Kasumi-1 (cell line): ENCODE data around the gene FOXA2.

ENCODE experiments used
- DNase-seq, 2 experiments: peaks; one replicate each; lab custom pipeline; 2025; lab: John Stamatoyannopoulos, UW

Gene FOXA2

GRCh38 chr20:22583773-22584521 lies 425 bp downstream of the FOXA2 start:
- DNase-seq = no peak

- DNase-seq = no peak
Observed at GRCh38 chr20:22582964-22583772, 1.2 kb downstream of the FOXA2 start.

GRCh38 chr20:22582386-22582963 lies 1.9 kb downstream of the FOXA2 start:
- no peak for DNase-seq

GRCh38 chr20:22581437-22582385 lies 2.7 kb downstream of the FOXA2 start:
- no peak for DNase-seq

GRCh38 chr20:22579711-22580697 lies 4.4 kb downstream of the FOXA2 start:
- no peak for DNase-seq

- no peak for DNase-seq
Observed at GRCh38 chr20:22579119-22579427, 5.3 kb downstream of the FOXA2 start.

GRCh38 chr20:22578221-22579118 lies 5.9 kb downstream of the FOXA2 start:
- no peak for DNase-seq

GRCh38 chr20:22577515-22578220 lies 6.7 kb downstream of the FOXA2 start:
- DNase-seq = no peak

- no peak for DNase-seq
Observed at GRCh38 chr20:22576733-22577514, 7.4 kb downstream of the FOXA2 start.

- no peak for DNase-seq
Observed at GRCh38 chr20:22576273-22576672, 8.1 kb downstream of the FOXA2 start.

- DNase-seq = no peak
Observed at GRCh38 chr20:22575737-22576136, 8.6 kb downstream of the FOXA2 start.

GRCh38 chr20:22575087-22575721 lies 9.2 kb downstream of the FOXA2 start:
- no peak for DNase-seq

- DNase-seq = no peak
Observed at GRCh38 chr20:22574545-22575086, 9.8 kb downstream of the FOXA2 start.

GRCh38 chr20:22572491-22572890 lies 11.9 kb downstream of the FOXA2 start:
- DNase-seq = no peak

- no peak for DNase-seq
Observed at GRCh38 chr20:22572023-22572422, 12.3 kb downstream of the FOXA2 start.

GRCh38 chr20:22569353-22569752 lies 15.0 kb downstream of the FOXA2 start:
- DNase-seq = no peak

- no peak for DNase-seq
Observed at GRCh38 chr20:22568872-22569344, 15.5 kb downstream of the FOXA2 start.
